ENCODE results near the gene ITIH4.

ITIH4 gene

GRCh38 chr3:52845157-52845556 lies 14.7 kb upstream of the ITIH4 start:
- DNase-seq (ENCODE audit: low read depth), result no peak
- no peak for TF ChIP-seq CTCF (conservative IDR thresholded peaks at IDR 0.05; ENCODE audit: low read depth, low read length)
- H3K4me3 ChIP-seq (ENCODE audit: low read length), result no peak overlapping the region

- no peak overlapping the region for H3K4me3 ChIP-seq (ENCODE audit: low read length)
- no peak for DNase-seq (ENCODE audit: low read depth)
Observed at GRCh38 chr3:52844290-52844975, 14.0 kb upstream of the ITIH4 start.

GRCh38 chr3:52843881-52844280 lies 13.4 kb upstream of the ITIH4 start:
- DNase-seq (ENCODE audit: low read depth), result no peak
- no peak for TF ChIP-seq CTCF (conservative IDR thresholded peaks at IDR 0.05; ENCODE audit: low read depth, low read length)
- H3K4me3 ChIP-seq (ENCODE audit: low read length), result no peak overlapping the region

More at GRCh38 chr3:52844290-52844975, 14.0 kb upstream of the ITIH4 start:
- no peak for TF ChIP-seq CTCF (conservative IDR thresholded peaks at IDR 0.05; ENCODE audit: low read depth, low read length)

GRCh38 chr3:52843108-52843865 lies 12.8 kb upstream of the ITIH4 start:
- DNase-seq (ENCODE audit: low read depth), result no peak
- no peak overlapping the region for H3K4me3 ChIP-seq (ENCODE audit: low read length)
- TF ChIP-seq CTCF (conservative IDR thresholded peaks at IDR 0.05; ENCODE audit: low read depth, low read length), result no peak

GRCh38 chr3:52842424-52842823 lies 12.0 kb upstream of the ITIH4 start:
- DNase-seq (ENCODE audit: low read depth), result no peak
- TF ChIP-seq CTCF (conservative IDR thresholded peaks at IDR 0.05; ENCODE audit: low read depth, low read length), result no peak
- H3K4me3 ChIP-seq (ENCODE audit: low read length), result no peak overlapping the region

GRCh38 chr3:52841981-52842340 lies 11.5 kb upstream of the ITIH4 start:
- H3K4me3 ChIP-seq (ENCODE audit: low read length), result no peak overlapping the region
- no peak for DNase-seq (ENCODE audit: low read depth)
- TF ChIP-seq CTCF (conservative IDR thresholded peaks at IDR 0.05; ENCODE audit: low read depth, low read length), result no peak

All from retinal pigment epithelial cell (primary cell).